Activated CD8-positive, alpha-beta memory T cell treated with anti-CD3 and anti-CD28 coated beads, Interleukin-2, amount 50 U/mL, for 4 hours (primary cell): ENCODE data around the gene SPINK4.

ENCODE experiments used
- DNase-seq: peaks from one replicate; pipeline ENCODE4 v3.0.0-alpha.2; 2020

The SPINK4 gene

DNA sequence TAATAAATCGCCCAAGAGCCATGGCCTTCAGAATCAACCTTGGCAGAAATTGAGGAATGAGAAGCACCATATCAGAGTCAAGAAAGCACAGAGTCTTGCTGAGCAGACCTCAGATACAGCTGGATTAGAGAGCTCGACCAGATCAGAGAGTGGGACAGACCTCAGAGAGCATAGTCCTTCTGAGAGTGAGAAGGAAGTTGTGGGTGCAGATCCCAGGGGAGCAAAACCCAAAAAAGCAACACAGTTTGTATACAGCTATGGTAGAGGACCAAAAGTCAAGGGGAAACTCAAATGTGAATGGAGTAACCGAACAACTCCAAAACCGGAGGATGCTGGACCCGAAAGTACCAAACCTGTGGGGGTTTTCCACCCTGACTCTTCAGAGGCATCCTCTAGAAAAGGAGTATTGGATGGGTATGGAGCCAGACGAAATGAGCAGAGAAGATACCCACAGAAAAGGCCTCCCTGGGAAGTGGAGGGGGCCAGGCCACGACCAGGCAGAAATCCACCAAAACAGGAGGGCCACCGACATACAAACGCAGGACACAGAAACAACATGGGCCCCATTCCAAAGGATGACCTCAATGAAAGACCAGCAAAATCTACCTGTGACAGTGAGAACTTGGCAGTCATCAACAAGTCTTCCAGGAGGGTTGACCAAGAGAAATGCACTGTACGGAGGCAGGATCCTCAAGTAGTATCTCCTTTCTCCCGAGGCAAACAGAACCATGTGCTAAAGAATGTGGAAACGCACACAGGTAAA is 54.9 kb downstream of the SPINK4 start:
- DNase-seq = no peak

DNA sequence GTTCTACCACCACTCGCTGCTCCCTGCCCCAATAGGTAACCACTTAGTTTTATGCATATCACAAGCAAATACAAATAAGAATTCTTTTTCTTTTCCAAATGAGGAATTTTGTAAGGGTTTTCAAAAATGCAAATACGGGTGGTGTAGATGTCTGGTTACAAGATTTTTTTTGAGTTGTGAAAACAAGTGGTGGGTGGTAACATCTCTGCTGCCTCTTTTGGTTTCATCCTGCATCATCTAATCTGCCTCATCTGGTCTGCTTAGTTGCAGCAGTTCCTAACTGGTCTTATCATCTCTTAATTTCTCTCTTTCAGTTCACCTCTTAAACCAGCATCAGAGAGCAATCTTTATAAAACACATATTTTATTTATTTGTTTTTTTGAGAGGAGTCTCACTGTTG is 55.6 kb downstream of the SPINK4 start:
- no peak for DNase-seq

DNA sequence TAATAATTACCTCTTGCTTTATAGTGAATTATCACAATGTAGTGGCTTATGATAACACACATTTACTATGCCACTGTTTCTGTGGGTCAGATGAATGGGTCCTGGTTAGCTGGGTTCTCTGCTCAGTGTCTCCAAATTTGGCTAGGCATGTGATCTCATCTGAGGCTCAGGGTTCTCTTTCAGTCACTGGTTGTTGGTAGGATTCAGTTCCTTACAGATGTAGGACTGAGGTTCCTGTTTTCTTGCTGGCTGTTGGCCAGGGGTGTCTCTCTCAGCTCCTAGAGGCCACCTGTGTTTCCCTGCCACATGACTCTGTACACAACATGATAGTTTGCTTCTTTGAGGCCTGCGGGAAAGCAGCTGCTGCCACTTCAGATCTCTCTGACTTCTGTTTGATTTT is 57.5 kb downstream of the SPINK4 start:
- no peak for DNase-seq
